UCSD-AML1 (cell line): Measurements from ENCODE around the gene SDCCAG8.

Experiments
- DNase-seq: peaks from one replicate; lab custom pipeline; 2025; ENCODE audit not compliant: unreplicated experiment; lab: John Stamatoyannopoulos, UW

SDCCAG8 gene

DNA sequence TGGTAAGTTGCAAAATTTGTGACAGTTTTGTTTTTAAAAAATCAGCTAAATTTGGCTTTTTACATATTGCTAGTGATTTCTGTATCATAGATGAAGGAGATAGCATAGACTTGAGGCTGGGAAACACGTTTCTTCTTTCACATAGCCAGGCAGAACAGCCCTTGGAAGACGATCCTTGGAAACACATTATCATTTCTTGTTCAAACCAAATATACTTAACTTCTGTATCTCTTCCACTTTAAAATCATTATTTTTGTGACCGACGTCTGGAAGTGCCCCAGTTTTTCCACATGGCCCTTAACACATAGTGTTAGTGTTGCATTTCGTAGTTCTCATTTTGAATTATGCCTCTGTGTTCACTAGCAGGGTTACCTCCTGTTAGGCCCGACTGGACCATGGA is 193.5 kb downstream of the SDCCAG8 start:
- no peak for DNase-seq

GRCh38 chr1:243452092-243452491 is 196.3 kb downstream of the SDCCAG8 start:
- DNase-seq: no peak

DNA sequence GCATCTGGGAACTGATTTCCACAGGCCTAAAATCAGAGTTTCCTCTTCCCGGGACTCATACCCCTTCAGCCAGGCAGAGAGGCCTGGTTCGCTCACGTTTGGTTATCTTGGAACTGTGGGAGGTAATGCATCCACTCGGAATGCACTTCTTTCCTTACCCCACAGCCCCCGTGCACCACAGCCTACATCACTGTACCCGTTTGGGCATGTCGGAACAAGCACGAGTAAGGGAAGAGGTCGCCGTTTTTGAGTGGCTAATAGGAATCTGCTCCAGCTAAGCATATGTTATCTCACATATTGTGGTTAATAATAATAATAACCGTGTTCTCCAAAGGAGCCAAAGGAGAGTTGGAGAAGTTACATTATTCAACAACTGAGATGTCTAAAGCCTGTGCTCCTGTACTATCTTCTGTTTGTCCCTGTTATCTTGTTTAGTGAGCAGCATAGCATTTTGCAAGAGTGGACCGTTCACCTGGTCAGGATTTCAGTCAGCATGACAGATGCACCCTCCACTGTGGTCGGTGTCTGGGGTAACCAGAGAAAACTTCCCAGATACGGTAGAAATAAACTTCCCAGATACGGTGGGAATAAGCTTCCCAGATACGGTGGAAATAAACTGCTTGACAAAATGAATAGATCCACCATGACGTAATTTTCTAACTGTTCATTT is 198.6 kb downstream of the SDCCAG8 start:
- no peak for DNase-seq

- no peak for DNase-seq
Measured at GRCh38 chr1:243455760-243456651, 200.2 kb downstream of the SDCCAG8 start.

GRCh38 chr1:243457363-243457982 is 201.6 kb downstream of the SDCCAG8 start:
- DNase-seq: no peak

DNA sequence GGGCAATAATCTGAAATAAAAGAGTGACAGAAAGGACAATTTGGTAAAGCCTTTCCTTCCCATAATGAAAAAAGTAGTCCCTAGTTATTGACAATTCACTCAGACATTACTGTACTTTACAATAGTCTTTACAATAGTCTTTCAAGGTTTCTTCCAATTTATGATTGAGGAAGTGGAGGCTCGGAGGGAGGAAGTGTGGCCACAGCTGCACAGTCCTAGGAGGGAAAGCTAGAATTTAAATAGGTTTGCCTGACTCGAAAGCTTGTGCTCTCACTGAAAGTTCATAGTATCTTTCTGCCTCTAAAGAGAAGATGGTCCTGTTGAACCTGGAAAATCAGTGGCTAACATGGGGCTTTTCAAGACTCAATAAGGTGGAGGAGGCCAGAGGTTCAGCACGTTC is 203.2 kb downstream of the SDCCAG8 start:
- DNase-seq: peak; percentile 28

DNA sequence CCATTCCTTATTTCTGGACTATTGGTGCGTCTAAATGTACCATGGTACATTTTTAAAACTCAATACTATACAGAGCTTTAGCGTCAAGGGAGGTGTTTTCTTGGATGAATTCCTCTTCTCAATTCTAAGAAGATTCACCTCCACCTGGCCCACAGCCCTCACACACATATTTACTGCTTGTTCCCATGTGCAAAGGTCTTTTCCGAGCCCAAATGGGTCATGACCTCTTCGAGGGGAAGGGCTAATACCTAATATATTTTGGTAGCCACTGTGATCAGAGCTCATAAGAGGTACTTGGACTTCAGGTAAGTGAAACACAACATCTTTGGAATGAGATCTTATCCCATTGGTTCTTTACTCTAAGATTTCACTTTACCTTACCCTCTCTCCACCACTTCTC is 205.9 kb downstream of the SDCCAG8 start:
- DNase-seq: no peak

- no peak for DNase-seq
Measured at GRCh38 chr1:243462929-243463697, 207.3 kb downstream of the SDCCAG8 start.

DNA sequence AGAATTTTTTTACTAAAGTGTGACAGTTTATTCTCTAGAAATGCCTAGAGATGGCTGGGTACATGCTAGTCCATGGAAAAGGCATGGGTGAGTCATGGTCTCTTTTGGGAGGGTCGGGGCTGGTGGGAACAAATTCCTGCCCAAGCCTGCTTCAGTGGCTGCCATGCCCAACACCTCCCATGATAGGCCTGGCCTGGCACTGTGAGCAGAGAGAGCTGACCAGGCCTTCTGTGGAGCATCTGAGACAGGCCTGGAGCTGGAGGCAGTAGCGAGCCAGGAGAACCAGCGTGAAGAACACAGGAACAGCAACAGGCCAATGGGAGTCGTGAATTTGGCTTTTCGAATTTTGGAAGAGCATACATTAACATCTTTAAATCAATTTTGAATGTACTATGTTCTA is 209.2 kb downstream of the SDCCAG8 start:
- DNase-seq: no peak

GRCh38 chr1:243465738-243466137 is 209.9 kb downstream of the SDCCAG8 start:
- no peak for DNase-seq

- no peak for DNase-seq
Measured at GRCh38 chr1:243469497-243469896, 213.7 kb downstream of the SDCCAG8 start.

DNA sequence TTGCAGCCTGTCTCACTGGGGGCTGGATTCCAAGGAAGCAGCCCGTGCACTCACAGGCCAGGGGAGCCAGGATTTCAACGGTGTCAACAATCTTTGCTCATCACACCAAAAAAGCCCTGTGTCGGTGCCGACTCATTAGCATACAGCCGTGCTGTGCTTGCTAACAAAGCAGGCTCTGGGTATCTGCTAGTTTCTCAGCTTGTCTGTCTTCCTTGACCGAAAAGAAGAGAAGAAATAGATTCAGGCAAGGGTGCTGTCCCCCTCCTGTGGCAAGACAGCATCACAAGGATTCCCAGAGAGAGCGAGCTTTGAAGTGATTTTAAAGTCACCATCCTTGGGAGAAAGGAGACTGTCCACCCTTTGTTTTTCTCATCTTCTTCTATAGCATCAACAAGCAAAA is 214.7 kb downstream of the SDCCAG8 start:
- DNase-seq: no peak

DNA sequence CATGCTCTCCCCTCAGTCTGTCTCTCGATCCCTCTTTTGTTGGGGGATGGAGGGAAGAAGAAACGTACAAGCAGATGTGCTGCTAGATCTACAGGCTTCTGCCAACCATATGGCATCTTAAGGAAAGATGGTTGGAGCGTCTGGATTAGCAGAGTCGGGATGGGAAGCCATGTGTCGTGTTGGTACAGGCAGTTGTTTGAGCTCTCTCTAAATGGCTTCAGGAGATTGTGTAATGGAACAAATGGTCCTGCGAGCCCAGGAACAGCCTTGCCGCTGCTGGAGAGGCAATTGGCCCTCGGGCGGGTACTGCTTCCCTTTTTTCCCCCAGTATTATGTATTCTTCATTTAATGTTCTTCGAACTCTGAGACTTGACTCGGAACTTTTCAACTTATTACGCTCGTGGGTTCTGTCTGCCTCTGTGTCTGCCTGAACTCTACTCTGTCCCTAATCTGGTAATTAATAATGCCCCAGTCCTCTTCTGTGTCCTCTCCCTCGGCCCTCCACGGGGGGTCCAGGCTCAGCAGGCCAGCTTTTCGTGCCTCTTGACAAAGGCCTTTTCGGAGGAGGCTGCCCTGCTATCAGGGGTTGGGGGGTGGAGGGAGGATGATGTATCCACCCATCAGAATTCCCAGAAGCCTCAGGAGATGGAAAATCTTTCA is 215.3 kb downstream of the SDCCAG8 start:
- DNase-seq: no peak

GRCh38 chr1:243471754-243472745 is 216.2 kb downstream of the SDCCAG8 start:
- no peak for DNase-seq

GRCh38 chr1:243473227-243474135 is 217.6 kb downstream of the SDCCAG8 start:
- DNase-seq: no peak

- no peak for DNase-seq
Measured at GRCh38 chr1:243474136-243474881, 218.5 kb downstream of the SDCCAG8 start.

GRCh38 chr1:243474906-243475305 is 219.1 kb downstream of the SDCCAG8 start:
- no peak for DNase-seq

- DNase-seq: no peak
Measured at GRCh38 chr1:243475966-243476365, 220.1 kb downstream of the SDCCAG8 start.
